Nephron progenitor cell (in vitro differentiated cells): Measurements from ENCODE around the gene KIAA0930.

Experiments used
- DNase-seq: peaks from one replicate; pipeline ENCODE4 v3.0.0; 2021
- H3K27ac Mint-ChIP-seq: 2 replicates; pipeline ENCODE4 v1.8.0; 2021; ENCODE audit warnings: mild to moderate bottlenecking, moderate library complexity, mixed read lengths
- H3K27me3 Mint-ChIP-seq: 2 replicates; pipeline ENCODE4 v1.8.0; 2021; ENCODE audit warnings: mild to moderate bottlenecking, low read depth, mixed read lengths; ENCODE audit not compliant: poor library complexity
- H3K36me3 Mint-ChIP-seq: 2 replicates; pipeline ENCODE4 v1.8.0; 2021; ENCODE audit warnings: low read depth, mixed read lengths
- H3K4me1 Mint-ChIP-seq: 2 replicates; pipeline ENCODE4 v1.8.0; 2021; ENCODE audit warnings: mixed read lengths
- H3K4me3 Mint-ChIP-seq: 2 replicates; pipeline ENCODE4 v1.8.0; 2021; ENCODE audit warnings: mild to moderate bottlenecking, moderate library complexity, mixed read lengths
- H3K9me3 Mint-ChIP-seq: 2 replicates; pipeline ENCODE4 v1.8.0; 2021; ENCODE audit warnings: mild to moderate bottlenecking, moderate library complexity, mixed read lengths
- TF ChIP-seq, protein P1 (sequence below): fragments of 200-600 bp; sonication (generic); IDR thresholded peaks from 2 replicates; pipeline ENCODE4 v1.5.0; 2021; ENCODE audit warnings: antibody characterized with exemption

Gene KIAA0930

DNA sequence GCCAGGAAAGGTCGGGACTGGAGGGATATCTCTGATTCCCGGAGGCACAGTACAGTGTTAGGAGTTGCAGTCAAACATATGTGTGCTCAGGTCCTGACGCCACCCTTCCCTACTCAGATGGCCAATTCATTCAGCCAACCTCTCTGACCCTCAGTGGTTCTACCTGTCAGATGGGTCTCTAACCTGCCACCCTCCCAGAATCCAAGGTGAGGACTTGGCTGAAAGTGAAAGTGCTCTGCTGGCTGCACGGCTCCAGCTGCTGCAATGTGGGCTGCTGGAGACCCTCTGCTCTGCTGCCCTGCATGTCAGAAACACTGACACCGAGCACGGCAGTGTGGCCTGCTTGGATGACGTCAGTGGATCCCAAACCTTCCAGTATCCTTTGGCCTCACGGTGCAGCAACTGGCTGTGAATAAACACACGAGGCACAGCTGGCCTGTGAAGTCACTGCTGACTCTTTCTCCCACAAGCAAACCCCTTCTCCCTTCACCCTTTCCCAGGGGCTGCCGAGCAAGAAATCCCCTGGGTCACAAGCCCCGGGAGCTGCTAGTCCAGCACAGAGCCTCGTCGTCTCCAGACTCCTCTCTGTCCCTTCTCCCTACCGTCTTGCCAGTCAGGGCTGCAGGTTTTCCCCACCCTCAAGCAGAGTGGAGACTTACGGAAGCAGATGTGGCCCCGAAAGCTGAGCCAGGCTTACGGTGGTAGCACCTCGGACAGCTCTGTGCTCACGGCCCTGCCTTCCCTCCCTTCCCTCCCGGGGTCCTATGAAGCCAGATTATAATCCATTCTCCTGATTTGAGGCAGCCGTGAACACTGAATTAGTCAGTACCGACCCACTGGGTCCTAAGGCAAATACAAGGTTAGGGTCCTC, 24.3 kb downstream of the KIAA0930 start:
- TF ChIP-seq, protein P1, sequence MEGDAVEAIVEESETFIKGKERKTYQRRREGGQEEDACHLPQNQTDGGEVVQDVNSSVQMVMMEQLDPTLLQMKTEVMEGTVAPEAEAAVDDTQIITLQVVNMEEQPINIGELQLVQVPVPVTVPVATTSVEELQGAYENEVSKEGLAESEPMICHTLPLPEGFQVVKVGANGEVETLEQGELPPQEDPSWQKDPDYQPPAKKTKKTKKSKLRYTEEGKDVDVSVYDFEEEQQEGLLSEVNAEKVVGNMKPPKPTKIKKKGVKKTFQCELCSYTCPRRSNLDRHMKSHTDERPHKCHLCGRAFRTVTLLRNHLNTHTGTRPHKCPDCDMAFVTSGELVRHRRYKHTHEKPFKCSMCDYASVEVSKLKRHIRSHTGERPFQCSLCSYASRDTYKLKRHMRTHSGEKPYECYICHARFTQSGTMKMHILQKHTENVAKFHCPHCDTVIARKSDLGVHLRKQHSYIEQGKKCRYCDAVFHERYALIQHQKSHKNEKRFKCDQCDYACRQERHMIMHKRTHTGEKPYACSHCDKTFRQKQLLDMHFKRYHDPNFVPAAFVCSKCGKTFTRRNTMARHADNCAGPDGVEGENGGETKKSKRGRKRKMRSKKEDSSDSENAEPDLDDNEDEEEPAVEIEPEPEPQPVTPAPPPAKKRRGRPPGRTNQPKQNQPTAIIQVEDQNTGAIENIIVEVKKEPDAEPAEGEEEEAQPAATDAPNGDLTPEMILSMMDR = no peak
- no peak overlapping the region for H3K27ac Mint-ChIP-seq
- DNase-seq = peak; percentile 50
- no peaks in the 10 kb centered on the region for H3K9me3 Mint-ChIP-seq
- H3K4me1 Mint-ChIP-seq = peaks cover 47% of the 10 kb centered on the region
- H3K27me3 Mint-ChIP-seq = peaks cover 21% of the 10 kb centered on the region
- H3K4me3 Mint-ChIP-seq = no peak overlapping the region
- H3K36me3 Mint-ChIP-seq = no peaks in the 10 kb centered on the region

DNA sequence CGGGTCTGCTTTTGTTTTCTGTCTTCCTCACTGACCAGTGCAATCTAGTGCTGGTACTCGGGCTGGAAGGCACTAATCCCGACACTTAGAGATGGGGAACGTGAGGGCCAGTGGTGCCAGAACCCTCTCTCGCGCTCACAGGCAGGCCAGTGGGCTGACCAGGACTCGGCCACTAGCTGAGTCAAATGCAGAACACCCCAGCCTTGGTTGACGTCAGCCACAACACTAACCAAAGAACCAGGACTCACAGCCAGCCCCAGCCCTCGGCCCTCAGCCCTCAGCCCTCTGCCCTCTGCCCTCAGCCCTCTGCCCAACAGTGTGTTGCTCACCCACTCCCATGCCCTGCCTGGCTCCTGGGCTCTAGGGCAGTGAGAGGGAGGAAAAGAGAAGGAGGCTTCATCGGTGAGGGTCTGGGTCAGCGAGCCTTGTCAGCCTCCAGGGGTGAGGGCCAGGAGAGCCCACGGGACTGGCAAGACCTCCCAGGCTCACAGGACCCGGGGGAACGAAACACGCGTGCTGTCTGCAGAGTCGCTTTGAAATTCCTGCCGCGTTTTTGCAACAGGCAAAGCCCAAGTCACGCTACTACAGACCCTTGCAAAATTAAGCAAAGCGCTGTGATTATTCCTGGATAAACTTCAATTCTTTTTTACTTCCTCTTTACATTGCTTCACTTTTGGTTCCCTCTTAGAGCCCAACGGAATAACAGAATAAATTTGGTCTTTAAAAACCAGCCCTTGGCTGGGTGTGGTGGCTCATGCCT, 27.5 kb downstream of the KIAA0930 start:
- Mint-ChIP-seq H3K27ac (no peak overlapping the region), H3K4me3 (no peak overlapping the region), H3K36me3 (no peaks in the 10 kb centered on the region), H3K9me3 (no peaks in the 10 kb centered on the region), H3K4me1 (peaks cover 66% of the 10 kb centered on the region), H3K27me3 (peaks cover 18% of the 10 kb centered on the region)
- DNase-seq = no peak
- TF ChIP-seq, protein P1 = no peak

DNA sequence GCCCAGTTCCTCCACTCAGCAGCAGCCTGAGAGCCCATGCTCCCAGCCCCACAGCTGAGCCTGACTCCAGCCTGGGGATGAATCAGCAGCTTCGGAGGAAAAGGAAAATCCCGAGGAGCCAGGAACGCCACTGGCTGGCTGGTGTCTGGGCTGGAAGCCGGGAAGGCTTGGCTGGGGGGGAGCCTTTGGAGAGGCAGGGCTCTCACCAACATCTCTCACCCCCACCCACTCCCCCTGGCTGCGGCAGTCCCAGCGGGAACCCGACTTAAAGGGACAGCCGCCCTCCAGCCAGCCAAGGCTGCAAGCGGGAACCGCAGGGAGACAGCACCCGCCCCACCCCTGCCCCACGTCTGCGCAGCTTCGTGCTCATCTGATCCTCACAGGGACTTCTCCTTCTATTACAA, 28.4 kb downstream of the KIAA0930 start:
- Mint-ChIP-seq H3K4me3 (no peak overlapping the region), H3K36me3 (no peaks in the 10 kb centered on the region), H3K9me3 (no peaks in the 10 kb centered on the region), H3K4me1 (peaks cover 72% of the 10 kb centered on the region), H3K27me3 (peaks cover 18% of the 10 kb centered on the region), H3K27ac (no peak overlapping the region)
- peak; percentile 45 for DNase-seq
- TF ChIP-seq, protein P1 = no peak

DNA sequence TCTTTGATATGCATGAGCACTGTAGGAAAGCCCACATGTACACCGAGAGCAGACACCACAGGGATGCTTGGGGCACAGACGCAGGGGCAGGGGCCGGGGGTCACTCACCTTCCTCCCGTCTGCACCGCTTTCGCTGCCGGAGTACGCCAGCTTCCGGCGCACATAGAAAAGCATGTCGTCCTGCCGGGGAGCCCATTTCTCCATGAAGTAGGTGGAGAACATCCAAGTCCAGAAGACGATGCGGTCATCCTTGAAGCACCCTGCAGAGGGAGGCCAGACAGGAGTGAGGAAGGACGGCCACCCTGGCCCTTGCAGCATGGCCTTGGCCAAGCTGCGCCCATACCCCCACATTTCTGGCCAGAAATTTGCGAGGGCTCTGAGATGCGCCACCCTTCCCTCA, 28.8 kb downstream of the KIAA0930 start:
- no peaks in the 10 kb centered on the region for H3K9me3 Mint-ChIP-seq
- peaks cover 18% of the 10 kb centered on the region for H3K27me3 Mint-ChIP-seq
- no peaks in the 10 kb centered on the region for H3K36me3 Mint-ChIP-seq
- H3K4me3 Mint-ChIP-seq = no peak overlapping the region
- H3K27ac Mint-ChIP-seq = no peak overlapping the region
- DNase-seq = no peak
- peaks cover 72% of the 10 kb centered on the region for H3K4me1 Mint-ChIP-seq
- TF ChIP-seq, protein P1 = no peak

DNA sequence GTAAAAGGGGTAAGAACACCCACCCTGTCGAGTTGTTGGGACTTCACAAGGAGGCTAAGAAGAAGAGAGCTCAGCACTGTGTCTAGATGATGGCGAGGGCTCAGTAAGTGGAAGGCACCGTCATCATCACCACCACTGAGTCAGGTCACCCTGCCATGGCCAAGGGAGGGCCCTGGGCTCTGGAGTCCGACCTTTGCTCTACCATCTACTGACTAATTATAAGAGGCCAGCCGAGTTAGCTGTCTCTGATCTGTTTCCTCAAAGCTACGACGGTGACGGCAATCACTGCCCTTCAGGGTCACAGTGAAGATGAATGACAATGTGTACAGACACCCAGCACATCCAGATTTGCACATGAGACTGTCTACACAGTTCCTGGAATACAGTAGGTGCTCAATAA, 29.3 kb downstream of the KIAA0930 start:
- Mint-ChIP-seq H3K27me3 (peaks cover 17% of the 10 kb centered on the region), H3K4me3 (no peak overlapping the region), H3K27ac (no peak overlapping the region), H3K36me3 (no peaks in the 10 kb centered on the region), H3K9me3 (no peaks in the 10 kb centered on the region), H3K4me1 (peaks cover 68% of the 10 kb centered on the region)
- TF ChIP-seq, protein P1 = no peak
- DNase-seq = no peak
